GM12878 (cell line): Measurements from ENCODE around the gene NFKBIA. TPM values are rescaled to one million over a fixed set of nuclear protein-coding genes. Genes with fewer than 3 reads are reported as not detected.

Source experiments
- DPF2 ChIP-seq: fragments of 450-650 bp; IDR thresholded peaks from 2 replicates; pipeline ENCODE4 v1.6.1; 2017; ENCODE audit warnings: mild to moderate bottlenecking
- EP300 ChIP-seq, 2 experiments: fragments of 150-350 bp in 1 of 2; IDR thresholded peaks; 2 replicates each; pipeline ENCODE4 v1.6.1; 2011 to 2012; ENCODE audit warnings: low read depth in 2 of 2, low read length in 2 of 2, borderline replicate concordance in 1 of 2, improper control_type of control experiment in 1 of 2, inconsistent platforms in 1 of 2; ENCODE audit not compliant: control insufficient read depth in 1 of 2
- FOXK2 ChIP-seq: fragments of 450-650 bp; IDR thresholded peaks from 2 replicates; pipeline ENCODE4 v1.6.1; 2017; ENCODE audit warnings: mild to moderate bottlenecking, moderate library complexity
- IRF5 ChIP-seq: fragments of 450-650 bp; IDR thresholded peaks from 2 replicates; pipeline ENCODE4 v1.6.1; 2017; ENCODE audit warnings: borderline replicate concordance
- MEF2A ChIP-seq: IDR thresholded peaks from 2 replicates; pipeline ENCODE4 v1.6.1; 2011; ENCODE audit warnings: low read depth, mild to moderate bottlenecking, low read length, moderate library complexity; ENCODE audit not compliant: insufficient read depth
- MEF2B ChIP-seq: fragments of 450-650 bp; IDR thresholded peaks from 2 replicates; pipeline ENCODE4 v1.6.1; 2018; ENCODE audit warnings: mild to moderate bottlenecking, moderate library complexity; ENCODE audit not compliant: partially characterized antibody, poor library complexity, severe bottlenecking
- NRF1 ChIP-seq: conservative IDR thresholded peaks from 2 replicates; pipeline ENCODE4 v1.6.1; 2011; ENCODE audit warnings: mild to moderate bottlenecking, low read depth, low read length, improper control_type of control experiment
- PAX5 ChIP-seq: IDR thresholded peaks from 2 replicates; pipeline ENCODE4 v1.6.1; 2011; ENCODE audit warnings: low read depth, low read length, borderline replicate concordance
- REST ChIP-seq: IDR thresholded peaks from 2 replicates; pipeline ENCODE4 v1.6.1; 2012; ENCODE audit warnings: mild to moderate bottlenecking, low read depth, low read length
- RFX5 ChIP-seq: IDR thresholded peaks from 2 replicates; pipeline ENCODE4 v1.6.1; 2011; ENCODE audit warnings: low read depth, low read length, improper control_type of control experiment
- SIN3A ChIP-seq: IDR thresholded peaks from 2 replicates; pipeline ENCODE4 v1.6.1; 2012; ENCODE audit warnings: low read depth, low read length, improper control_type of control experiment
- SKIL ChIP-seq: fragments of 450-650 bp; IDR thresholded peaks from 2 replicates; pipeline ENCODE4 v1.6.1; 2017; ENCODE audit warnings: mild to moderate bottlenecking, low read depth, inconsistent platforms; ENCODE audit not compliant: poor library complexity, severe bottlenecking
- STAT3 ChIP-seq: IDR thresholded peaks from 2 replicates; pipeline ENCODE4 v1.6.1; 2011; ENCODE audit warnings: low read depth, low read length, improper control_type of control experiment
- ZNF274 ChIP-seq: IDR thresholded peaks from one replicate; pipeline ENCODE4 v1.8.0; 2011; ENCODE audit not compliant: insufficient read length, insufficient read depth
- ZNF622 ChIP-seq: fragments of 450-650 bp; IDR thresholded peaks from 2 replicates; pipeline ENCODE4 v1.6.1; 2017; ENCODE audit warnings: mild to moderate bottlenecking, inconsistent platforms
- polyA plus RNA-seq, 11 experiments: library from polyadenylated mRNA; depleted of rRNA in 4 of 11; unstranded in 6 of 11; stranded (reverse) in 5 of 11; fragments of >200 nt; fragmentation: Nextera tagmentation in 4 of 11; fragmentation: Illumina TruSeq in 1 of 11; extraction: Ambion mirVana in 4 of 11; extraction: Trizol in 1 of 11; gene quantifications; 1 replicate in 1 of 11; 2 replicates in 10 of 11; pipeline versions ENCODE4 v1.2.1 to v1.2.3, GENCODE V29; 2011 to 2016; ENCODE audit warnings: inconsistent platforms in 2 of 11, missing spikeins in 2 of 11, low read depth in 1 of 11
- total RNA-seq, 4 experiments: library from RNA; depleted of rRNA in 3 of 4; stranded (reverse); fragments of >200 nt in 3 of 4; fragmentation: Illumina TruSeq in 1 of 4; extraction: Trizol in 1 of 4; gene quantifications; 2 replicates each; pipeline versions ENCODE4 v1.2.1 to v1.2.3, GENCODE V29; 2013 to 2021
- TF ChIP-seq, protein P1 (sequence below): IDR thresholded peaks from 2 replicates; pipeline ENCODE4 v1.6.1; 2011; ENCODE audit warnings: low read depth, mild to moderate bottlenecking, low read length, moderate library complexity, borderline replicate concordance; ENCODE audit errors: extremely low read depth
- TF ChIP-seq, protein P2 (sequence below): fragments of 450-650 bp; conservative IDR thresholded peaks from 2 replicates; pipeline ENCODE4 v1.6.1; 2017; ENCODE audit warnings: mild to moderate bottlenecking, moderate library complexity

Gene NFKBIA
- total and polyA plus RNA-seq, 10 of the 15 experiments (the other 5 are each of a cell fraction or from before 2014, with no cell fraction given) = 123 to 419 (median 267) TPM

DNA sequence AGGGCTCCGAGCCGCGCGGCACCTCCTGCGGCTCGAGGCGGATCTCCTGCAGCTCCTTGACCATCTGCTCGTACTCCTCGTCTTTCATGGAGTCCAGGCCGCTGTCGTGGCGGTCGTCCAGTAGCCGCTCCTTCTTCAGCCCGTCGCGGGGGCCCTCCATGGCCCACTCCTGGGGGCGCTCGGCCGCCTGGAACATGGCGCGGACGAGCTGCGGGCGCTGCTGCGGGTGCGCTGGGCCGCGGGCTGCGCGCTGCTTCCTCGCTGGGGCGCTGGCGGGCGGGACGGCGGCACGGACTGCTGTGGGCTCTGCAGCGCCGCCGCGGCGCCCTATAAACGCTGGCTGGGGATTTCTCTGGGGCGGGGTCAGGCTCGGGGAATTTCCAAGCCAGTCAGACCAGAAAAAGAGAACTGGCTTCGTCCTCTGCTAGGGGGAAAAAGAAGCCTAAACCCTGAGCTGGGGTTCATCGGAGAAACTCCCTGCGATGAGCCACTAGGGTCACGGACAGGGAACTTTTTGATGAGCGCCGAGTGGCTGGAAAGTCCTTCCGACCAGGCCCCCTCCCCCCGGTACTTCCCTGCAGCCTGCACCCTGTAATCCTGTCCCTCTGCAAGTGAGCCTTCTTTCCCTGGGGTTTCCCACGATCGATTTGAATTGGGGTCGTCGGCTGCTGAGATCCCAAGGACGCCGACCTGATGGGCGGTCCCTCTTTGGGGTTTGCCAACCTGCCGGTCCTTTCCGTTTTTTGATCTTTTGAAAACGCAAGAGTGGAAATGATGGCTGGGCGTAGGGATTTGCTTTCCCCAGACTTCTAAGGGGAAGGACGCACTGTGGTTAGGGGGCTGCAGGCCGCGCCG is at the start of gene NFKBIA (continued):
- TF ChIP-seq, protein P1, sequence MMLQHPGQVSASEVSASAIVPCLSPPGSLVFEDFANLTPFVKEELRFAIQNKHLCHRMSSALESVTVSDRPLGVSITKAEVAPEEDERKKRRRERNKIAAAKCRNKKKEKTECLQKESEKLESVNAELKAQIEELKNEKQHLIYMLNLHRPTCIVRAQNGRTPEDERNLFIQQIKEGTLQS = no peak
- TF ChIP-seq PAX5 (peak; percentile 82; the same call in 1 of the 2 replicates), EP300 (IDR thresholded peaks at IDR 0.05; ENCODE audit: borderline replicate concordance in 1 of 2, control insufficient read depth in 1 of 2, low read depth in 2 of 2, low read length in 2 of 2) (peak; percentile 78 to 83; a peak in 2 of 4 replicates), RFX5 (no peak), DPF2 (peak; percentile 94), SKIL (peak; percentile 94), STAT3 (no peak), FOXK2 (peak; percentile 23; the same call in 1 of the 2 replicates), NRF1 (no peak), ZNF622 (no peak), MEF2A (peak; percentile 78), MEF2B (peak; percentile 72), ZNF274 (no peak), REST (peak; percentile 54), SIN3A (peak; percentile 43), IRF5 (no peak)
- TF ChIP-seq, protein P2, sequence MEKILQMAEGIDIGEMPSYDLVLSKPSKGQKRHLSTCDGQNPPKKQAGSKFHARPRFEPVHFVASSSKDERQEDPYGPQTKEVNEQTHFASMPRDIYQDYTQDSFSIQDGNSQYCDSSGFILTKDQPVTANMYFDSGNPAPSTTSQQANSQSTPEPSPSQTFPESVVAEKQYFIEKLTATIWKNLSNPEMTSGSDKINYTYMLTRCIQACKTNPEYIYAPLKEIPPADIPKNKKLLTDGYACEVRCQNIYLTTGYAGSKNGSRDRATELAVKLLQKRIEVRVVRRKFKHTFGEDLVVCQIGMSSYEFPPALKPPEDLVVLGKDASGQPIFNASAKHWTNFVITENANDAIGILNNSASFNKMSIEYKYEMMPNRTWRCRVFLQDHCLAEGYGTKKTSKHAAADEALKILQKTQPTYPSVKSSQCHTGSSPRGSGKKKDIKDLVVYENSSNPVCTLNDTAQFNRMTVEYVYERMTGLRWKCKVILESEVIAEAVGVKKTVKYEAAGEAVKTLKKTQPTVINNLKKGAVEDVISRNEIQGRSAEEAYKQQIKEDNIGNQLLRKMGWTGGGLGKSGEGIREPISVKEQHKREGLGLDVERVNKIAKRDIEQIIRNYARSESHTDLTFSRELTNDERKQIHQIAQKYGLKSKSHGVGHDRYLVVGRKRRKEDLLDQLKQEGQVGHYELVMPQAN = peak; percentile 64
